Hematopoietic multipotent progenitor cell treated with erythropoietin and hydrocortisone succinate and interleukin-3 and kit ligand, for 15 days (in vitro differentiated cells): Measurements from ENCODE around the gene ATP5F1E.
"Not testable (repeated sequence)": the region's sequence is repeated elsewhere in the genome, so short reads cannot be mapped to it uniquely, and the experiment has no call there.

Experiments used
- DNase-seq: peaks from one replicate; pipeline ENCODE4 v3.0.0-alpha.2; 2015; ENCODE audit warnings: low spot score

The ATP5F1E gene

GRCh38 chr20:58988565-58988882, 43.6 kb downstream of the ATP5F1E start:
- no peak for DNase-seq

GRCh38 chr20:58987790-58988564, 44.2 kb downstream of the ATP5F1E start:
- no peak for DNase-seq

GRCh38 chr20:58986968-58987517, 45.1 kb downstream of the ATP5F1E start:
- DNase-seq = no peak

- DNase-seq = no peak
These were observed 45.7 kb downstream of the ATP5F1E start for GRCh38 chr20:58986286-58986967.

- no peak for DNase-seq
These were observed 46.5 kb downstream of the ATP5F1E start for GRCh38 chr20:58985656-58986055.

GRCh38 chr20:58984691-58985090, 47.4 kb downstream of the ATP5F1E start:
- DNase-seq = no peak

- DNase-seq = not testable (repeated sequence)
These were observed 49.0 kb downstream of the ATP5F1E start for GRCh38 chr20:58983115-58983468.

GRCh38 chr20:58982406-58983114, 49.6 kb downstream of the ATP5F1E start:
- DNase-seq = peak; percentile 77

- peak; percentile 31 for DNase-seq
These were observed 50.3 kb downstream of the ATP5F1E start for GRCh38 chr20:58981628-58982364.

- DNase-seq = peak; percentile 91
These were observed 51.2 kb downstream of the ATP5F1E start, which contains the start of gene NELFCD for GRCh38 chr20:58980711-58981627. Gene NELFCD, plus strand, starts transcription at chr20:58981256. Its CDS starts 54 bp downstream, at chr20:58981310.

GRCh38 chr20:58978351-58979190, 53.6 kb downstream of the ATP5F1E start:
- no peak for DNase-seq

GRCh38 chr20:58976061-58976730, 55.9 kb downstream of the ATP5F1E start:
- DNase-seq = no peak
